ENCODE data around the gene ZNF275. TPM values are rescaled to one million over a fixed set of nuclear protein-coding genes. Genes with fewer than 3 reads are reported as not detected.

The ZNF275 gene
- total and polyA plus RNA-seq, 2 of the 8 experiments (the other 6 are each of a cell fraction or from before 2014, with no cell fraction given), result 8.2 to 9.1 TPM

DNA sequence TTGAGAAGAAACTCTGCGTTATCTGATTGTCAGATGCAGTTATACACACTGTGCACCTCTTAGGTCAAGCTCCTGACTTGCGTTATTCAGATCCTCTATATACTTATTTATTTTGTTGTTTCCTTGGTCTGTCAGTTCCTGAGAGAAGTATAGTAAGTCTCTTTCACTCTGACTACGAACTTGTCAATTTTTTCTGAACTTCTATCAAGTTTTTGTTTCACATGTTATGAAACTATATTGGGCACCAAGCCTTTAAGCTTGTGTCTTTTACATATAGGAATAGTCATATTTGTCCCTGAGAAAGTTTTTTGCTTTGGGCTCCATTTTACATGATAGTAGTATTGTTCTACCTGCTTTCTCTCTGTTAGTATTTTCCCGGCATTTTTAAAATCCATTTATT is 31.7 kb downstream of the ZNF275 start (continued):
- no peak for TF ChIP-seq RXRA (IDR thresholded peaks at IDR 0.05; ENCODE audit: insufficient read depth, low read depth, low read length)

Measured in H1 (cell line).